GM19238 (cell line): Measurements from ENCODE around the gene KLHL29.

ENCODE experiments used
- DNase-seq: peaks from one replicate; pipeline ENCODE4 v3.0.0; 2011; ENCODE audit warnings: low spot score; ENCODE audit not compliant: insufficient read length

The KLHL29 gene

DNA sequence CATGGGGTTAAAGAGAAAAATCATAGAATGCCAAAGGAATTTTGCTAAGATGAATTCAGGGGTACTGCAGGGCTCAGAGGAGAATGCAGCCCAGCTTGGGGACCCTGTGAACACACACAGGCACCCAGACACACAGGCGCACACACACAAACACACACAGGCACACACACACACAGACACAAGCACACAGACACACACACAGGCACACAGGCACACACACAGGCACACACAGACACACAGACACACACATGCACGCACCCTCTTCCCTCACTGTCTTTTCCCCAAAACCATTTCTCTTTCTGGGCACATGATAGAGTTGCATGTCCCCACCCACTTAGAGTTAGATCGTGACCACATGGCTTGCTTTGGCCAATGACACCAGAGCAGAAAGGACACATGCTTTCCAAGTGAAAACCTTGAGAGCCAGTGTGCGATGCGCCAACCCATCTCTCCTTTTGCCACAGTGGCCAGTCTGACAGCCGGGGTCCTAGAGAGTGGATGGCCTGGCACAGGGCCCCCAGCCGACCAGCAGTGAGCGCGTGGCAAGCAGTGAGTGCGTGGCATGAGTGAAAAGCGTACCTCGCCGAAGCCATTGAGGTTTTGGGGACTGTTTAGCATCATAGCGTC is 163.3 kb downstream of the KLHL29 start:
- no peak for DNase-seq

DNA sequence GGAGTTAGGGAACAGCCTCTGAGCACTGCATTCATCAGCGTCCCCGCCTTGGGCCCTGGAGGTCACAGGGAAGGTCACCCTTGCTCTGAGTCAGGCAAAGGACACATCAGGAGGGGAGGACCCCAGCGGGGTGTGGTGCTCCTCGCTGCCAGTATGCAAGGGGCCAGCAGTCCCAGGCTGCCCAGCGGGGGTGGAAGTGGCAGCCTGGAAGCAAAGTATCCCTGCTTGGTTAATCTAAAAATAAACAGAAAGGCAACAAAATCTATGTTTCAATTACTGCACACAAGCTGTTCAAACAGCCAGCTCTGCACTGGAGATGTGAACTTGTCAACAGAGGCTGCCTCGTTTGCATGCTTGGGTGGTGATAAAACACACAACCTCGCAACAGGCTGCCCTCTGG is 164.1 kb downstream of the KLHL29 start:
- DNase-seq, result no peak

DNA sequence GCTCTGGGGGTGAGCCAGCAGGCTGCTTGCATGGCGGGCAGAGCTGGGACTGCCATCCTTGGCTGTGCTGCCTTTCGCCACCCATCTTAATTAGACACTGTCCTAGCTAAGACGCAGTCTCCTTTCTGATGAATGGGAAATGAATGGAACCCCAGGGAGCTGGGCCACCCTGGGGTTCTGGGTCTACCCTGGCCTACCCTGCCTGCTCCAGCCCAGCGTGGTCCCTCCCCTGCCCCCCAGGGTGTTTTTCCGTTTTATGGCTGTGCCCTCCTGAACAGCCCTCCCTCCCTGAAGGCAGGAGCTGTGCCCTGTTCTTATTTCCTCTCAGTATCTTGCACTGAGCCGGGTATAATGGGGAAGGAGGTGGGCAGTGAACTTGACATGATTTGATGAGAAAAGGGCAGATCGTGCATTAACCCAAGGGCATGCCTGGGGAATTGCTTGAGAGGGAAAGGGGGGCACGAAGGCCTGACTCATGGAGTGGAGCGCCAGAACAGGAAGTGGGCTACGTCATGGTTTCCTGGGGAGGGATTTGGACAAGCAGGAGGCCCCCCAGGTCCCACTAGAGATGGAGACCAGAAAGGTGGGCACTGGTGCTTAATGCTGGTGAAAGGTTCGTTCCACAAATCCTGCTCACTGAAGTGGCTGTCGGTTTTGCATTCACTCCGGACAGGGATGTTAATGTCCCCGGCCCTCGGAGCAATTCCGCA is 165.0 kb downstream of the KLHL29 start:
- no peak for DNase-seq

DNA sequence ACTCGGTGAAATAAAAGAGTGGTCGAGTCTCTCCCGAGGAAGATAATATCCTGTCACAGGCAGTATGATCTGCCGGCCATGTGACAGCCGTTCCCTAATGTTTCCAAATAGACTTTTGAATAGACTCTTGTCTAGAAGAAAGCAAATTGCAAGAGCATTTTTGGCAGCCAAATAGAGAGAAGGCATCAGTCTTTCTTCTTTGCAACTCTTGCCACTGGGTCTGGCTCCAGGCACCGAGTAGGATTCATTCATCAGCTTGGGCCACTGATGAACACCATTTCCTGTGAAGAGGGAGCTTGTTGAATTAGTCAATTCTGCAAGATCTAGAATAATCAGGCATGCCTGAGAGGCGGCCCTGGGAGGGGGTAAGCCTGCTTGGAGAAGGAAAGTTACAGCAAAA is 165.6 kb downstream of the KLHL29 start:
- DNase-seq, result no peak

DNA sequence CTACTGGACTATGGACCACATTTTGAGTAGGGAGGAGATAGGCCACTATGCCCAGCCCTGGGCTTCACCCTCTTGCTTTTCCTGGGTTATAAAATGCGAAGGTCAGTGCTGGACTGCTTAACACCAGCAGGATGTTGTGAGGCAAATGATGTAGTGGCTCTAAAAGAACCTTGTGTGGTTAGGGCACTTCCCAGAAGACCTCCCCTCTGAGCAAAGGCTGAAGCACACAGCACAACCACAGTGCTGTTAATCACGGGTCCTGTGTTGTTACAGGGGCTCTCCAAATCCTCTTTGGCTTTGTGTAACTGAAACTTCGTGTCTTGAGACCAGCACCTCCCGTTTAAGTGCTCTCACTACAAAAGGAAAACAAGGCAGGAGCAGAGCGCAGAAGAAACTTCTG is 166.9 kb downstream of the KLHL29 start:
- DNase-seq, result no peak

DNA sequence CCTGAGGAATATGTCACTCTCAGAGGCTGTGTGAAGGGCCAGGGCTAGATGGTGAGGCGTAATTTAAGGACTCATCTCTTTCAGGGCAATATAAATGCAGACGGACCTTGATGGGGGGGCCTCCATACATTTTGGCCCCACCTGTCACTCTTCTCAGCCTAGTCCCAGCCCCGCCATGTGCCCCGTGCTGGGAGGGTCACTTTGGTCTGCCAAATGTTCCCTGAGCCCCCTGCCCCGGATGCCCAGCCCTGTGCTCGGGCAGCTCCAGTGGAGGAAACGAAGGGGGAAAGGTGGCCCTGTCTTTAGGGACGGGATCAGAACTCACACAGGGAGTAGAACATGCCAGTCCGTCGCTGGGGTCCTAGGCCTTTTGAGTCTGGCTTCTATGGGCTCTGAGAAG is 168.6 kb downstream of the KLHL29 start:
- no peak for DNase-seq

DNA sequence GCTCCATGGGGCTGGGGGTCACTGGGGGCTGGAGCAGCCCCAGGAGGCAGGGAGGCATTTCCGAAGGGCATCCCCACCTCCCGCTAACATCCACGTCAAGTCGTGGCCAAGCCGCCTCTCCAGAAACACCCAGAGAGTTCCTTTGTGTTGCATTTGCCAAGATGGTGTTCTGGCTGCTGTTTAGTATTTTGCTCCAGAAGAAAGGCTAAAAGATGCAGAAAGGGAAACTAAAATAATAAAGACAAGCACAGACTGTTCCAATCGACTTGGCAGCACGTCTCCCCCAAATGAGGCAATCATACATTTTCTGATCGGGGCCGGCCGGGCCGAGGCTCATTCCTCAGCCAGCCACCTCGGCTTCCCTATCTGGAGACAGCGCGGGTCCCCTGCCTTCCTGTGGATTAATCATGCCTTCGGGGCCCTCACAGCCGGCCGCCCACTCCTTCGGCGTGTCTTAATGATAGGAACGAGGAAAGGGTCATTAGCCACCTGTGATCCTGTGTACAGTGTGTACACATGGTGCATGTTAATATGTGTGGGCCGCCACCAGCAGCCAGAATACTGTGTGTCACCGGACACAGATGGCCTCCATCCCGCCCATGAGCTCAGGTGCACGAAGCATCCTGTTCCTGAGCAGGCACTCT is 169.2 kb downstream of the KLHL29 start:
- DNase-seq, result no peak

DNA sequence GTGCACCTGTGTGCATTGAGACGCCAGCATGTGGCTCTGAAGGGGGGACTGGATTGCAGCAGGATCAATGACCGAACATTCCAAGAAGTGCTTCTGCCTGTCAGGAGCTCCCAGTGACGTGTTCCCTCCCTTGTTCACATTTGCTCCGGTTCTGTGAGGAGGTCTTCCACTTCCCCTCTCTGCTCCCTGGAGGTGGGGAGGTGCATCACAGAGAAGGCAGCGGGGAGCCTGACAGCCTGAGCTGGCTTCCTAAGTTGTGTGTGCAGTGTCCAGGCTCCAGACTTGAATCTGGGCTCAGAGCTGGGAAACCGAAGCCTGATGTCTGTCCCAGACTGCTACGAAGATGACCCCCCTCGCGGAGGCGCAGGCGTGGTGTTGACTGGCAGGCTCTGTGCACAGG is 171.0 kb downstream of the KLHL29 start:
- DNase-seq, result no peak

DNA sequence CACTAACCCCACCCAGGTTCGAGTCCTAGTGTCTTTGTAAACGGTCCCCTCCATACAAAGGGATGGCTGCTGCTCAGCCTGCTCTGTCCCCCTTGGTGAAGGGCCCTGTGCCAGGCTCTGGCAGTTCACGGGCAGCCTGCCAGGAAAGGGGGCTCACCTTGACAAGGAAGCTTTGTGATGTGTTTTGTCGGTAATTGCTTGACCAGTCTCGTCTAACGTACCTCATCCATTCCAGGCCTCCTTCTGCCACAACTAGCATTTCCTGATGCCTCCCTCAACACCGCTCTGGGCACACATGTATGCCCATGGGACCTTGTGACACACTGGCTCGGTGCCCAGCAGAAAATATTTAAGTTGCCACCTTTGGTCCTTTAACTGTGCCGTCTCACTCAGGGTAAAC is 171.9 kb downstream of the KLHL29 start:
- DNase-seq, result no peak

DNA sequence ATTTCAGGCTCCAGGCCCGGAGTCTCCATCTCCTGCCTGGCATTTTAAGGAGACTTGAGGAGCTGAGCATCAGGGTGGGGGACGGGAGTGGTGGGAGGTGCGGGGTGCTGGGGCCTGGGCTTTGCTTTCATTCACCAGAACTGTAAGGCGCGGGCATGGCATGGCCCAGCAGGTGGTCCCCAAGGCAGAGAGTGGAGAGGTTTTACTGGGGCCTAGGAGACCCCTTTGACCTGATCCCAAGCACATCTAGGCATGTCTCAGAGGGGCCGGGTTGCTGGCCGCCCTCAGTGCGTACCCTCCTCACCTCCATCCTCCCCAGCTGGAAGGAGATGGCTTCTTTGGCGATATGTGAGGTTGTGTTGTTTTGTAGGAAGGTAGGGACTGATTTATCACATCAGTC is 172.5 kb downstream of the KLHL29 start:
- DNase-seq, result no peak

DNA sequence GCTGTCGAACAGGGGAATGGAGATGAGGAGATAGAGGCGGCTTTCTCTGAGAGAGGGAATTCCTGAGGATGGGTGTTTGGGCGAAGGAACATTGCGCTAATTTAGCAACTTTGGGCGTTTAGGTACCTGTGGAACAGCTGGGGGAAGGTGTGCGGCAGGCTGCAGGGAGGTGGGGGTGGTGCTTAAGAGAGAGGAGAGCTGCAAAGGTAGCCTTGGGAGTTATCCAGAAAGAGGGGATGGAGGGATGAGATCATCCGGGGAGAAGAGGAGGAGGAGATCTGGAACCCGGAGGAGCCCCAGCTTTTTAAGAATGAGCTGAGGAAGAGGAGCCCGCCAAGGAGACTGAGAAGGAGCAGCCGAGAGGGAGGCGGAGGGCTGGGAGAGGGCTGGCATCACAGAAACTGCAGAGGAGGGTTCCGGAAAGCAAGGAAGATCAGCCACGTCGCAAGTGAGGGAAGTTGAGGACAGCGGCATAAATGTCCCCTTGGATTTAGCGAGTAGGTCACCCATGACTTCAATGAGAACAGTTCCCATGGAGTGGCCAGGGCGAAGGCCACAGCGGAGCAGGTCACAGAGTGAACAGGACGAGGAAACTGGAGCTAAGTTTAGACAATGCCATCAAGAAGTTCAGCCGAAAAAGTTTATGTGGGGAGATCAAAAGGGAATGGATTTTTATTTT is 174.7 kb downstream of the KLHL29 start:
- no peak for DNase-seq

DNA sequence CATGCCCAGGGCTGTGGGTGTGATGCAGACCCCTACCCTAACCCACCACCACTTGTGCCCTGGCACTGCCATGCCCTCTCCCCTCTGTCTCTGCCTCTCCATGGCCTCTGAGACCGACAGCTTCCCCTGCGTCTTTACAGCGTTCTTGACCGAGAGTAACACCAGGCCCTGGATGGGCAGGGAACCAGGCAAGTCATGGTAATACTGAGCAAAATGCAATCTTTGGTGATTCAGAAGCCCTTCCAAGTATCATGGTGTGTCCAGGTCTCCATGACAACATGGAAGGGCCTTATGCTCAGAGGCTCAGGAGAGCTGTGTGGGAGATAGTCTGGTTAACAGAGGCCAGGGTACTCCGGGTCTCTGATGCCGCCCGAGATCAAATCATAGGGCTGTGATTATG is 176.1 kb downstream of the KLHL29 start:
- DNase-seq, result no peak

DNA sequence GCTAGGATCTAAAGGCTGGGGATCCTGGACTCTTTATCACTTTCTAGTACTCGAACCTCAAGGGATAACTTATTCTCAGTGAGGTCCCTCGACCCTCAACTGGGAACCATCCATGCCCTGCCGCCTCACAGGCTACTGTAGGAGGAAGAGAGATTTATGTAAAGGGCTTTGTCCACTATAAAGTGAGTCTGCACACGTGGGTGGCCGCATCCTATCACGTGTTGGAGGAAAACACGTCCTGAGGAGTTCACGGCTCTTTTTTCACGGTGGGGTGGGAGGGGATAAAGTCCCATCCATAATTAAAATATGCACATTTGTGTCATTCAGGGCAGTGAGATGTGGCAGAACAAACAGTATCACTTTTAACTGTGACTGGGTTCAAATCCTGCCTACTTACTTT is 176.6 kb downstream of the KLHL29 start:
- no peak for DNase-seq

DNA sequence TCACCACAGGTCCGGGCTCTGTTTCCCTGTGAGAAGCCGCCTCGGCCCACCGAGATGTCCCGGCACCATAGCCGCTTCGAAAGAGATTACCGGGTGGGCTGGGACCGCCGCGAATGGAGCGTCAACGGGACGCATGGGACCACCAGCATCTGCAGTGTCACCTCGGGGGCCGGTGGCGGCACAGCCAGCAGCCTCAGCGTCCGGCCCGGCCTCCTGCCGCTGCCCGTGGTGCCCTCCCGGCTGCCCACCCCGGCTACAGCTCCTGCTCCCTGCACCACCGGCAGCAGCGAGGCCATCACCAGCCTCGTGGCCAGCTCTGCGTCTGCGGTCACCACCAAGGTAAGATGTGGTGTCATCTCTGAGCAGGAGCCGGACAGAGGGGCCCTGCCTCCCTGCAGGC is 177.2 kb downstream of the KLHL29 start:
- no peak for DNase-seq

DNA sequence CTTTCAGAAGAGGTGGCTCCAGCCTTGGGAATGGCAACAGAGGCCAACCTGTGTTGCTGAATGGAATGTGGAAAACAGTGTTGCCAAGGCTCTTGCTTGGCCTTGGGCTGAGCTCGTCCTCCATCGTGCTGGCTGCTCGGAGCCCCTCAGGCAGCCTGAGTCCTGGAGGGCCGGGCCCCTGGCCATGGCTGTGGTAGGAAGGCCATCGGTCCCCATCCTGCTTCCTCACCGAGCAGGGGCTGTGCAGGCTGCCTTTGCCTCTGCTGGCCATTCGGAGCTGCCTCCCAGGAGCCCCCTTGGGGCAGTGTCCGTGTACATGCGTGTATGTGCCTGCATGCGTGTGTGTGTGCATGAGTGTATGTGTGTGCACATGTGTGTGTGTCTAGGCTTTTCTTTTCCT is 178.2 kb downstream of the KLHL29 start:
- DNase-seq, result no peak

DNA sequence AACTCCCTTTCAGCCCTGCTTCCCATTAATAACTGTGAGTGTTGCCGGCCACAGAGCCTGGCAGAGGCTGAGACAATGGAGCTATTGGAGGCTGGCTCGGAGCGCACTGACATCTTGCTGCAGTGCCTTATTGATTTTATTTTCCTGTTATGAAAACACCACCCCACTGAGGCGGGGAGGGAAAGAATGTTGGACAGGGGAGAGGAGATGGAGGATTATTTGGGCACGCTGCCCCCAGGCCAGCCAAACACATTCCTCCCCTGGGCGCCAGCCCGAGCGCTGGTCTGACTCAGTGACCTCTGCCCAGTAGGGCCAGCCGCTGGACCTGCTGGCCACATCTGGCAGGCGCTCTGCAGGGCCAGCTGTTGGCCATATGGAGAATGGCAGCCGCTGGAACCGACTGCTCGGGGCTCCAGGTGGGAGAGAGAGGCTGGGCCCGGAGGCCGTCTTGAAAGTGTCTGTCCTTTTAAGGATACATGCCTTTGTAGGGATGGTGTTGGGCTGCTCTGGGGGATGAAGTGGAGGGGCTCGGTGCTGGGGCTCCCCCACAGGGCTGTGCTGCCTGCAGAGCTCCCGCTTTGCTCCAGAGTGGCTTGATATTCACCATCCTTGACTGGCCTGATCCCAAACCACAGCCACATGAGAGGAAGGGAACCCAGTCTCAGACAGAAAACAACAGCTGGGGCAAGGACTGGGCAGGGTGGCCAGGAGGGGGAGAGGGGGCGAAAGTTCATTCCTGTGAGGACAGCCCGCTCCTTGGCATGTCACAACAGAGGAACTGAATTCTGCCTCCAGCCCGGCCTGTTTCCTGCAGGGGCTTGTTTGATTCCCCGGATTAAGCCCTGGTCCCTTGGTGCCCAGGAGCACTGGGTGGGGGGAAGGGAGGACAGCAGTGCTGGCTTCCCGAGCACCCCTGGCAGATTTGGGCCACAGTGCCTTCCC is 179.0 kb downstream of the KLHL29 start:
- DNase-seq, result no peak

DNA sequence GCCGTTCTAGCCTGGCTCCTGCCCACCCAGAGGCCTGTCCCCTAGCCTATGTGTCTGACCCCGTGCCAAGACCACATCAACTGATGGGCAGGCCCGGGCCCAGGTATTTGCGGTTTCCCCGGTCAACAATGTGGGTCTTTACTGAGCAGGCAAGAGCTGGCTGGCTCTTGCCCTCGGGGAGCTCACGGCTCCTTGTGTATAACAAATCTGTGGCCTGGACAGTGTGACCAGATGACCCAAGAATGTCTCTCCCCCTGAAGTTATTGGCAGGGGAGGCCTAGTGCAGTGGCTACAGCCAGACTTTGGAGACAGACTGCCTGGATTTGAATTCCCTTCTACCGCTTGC is 179.6 kb downstream of the KLHL29 start:
- no peak for DNase-seq

DNA sequence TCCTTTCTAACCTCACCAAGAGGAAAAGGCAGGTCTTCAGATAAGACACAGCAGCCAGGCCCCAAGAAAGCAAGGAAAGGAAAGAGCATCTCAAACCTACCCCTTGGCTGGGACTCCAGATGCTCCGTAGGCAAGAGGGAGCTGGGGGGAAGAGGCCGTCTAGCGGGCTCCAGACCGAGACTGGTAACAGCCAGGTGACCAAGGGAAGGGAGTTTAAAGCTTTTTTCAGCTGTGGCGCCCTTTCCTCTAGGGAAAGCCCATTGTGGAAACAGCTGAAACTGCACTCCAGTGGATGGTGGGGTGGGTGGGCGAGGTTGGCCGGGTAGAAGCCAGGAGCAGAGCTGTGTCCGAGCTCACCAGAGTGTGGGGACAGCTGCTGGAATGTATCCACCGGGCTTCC is 180.4 kb downstream of the KLHL29 start:
- no peak for DNase-seq

DNA sequence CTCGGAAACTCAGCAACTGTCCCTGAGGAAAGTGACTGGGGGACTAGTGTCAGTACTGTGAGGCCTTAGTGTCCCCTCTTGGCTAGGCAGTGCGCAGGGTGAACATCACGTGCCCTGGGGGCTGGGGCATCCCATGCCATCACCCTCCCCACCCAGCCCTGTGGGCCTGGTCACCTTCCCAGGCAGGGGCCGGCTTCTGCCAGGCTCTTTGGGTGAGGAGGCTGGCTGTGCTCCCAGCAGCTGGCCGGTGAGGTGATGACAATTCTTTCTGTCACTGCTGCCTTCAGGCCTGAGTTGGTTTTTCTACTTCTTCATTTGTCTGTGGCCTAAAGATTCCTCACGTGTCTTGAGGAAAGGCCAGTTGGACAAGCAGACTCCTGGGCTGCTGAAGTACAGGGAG is 180.8 kb downstream of the KLHL29 start:
- DNase-seq, result no peak

DNA sequence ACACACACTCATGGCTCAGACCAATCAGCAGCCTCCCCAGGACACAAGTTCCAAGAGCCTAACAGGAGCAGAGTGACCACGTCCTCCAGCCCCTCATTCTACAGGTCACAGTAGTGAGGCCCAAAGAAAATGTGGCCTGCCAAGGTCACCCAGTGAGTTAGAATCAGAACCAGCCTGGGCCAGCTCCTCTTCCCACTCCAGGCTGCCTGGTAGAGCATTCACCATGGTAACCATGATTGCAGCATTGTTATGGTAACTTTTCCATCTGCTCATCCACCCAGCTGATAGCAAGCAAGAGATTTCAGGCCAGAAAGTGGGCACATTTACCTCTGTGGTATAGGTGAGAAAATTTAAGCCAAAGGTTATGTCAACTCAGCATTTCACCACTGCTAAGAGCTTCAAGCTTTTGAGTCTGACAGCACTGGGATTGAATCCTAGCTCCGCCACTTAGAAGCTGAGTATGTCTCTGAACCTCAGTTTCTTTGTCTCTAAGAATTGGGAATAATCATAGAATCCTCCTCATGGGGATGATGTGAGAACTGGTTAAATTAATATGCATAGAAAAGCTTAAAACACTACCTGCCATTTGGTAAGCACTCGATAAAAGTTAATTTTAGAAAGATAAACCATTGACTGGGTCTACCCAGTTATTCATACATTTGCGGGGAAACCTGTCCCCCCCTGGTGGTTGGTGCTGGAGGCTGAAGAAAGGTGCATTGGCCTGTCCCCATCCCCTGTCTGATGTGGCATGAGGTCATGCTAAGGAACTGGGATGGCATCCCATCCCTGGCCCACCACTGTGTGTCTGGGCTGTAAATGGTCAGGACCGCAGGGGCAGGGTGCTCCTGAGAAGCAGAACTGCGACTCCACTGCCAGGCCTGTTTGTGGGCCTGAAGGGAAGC is 181.5 kb downstream of the KLHL29 start:
- DNase-seq, result peak; percentile 33
